H9 (cell line): ENCODE data around the gene HS3ST1. TPM values are rescaled to one million over a fixed set of nuclear protein-coding genes. Genes with fewer than 3 reads are reported as not detected.

ENCODE experiments used
- DNase-seq: peaks from one replicate; pipeline ENCODE4 v3.0.0-alpha.2; 2017
- H2AFZ ChIP-seq: one replicate; pipeline ENCODE4 v1.6.1; 2013; ENCODE audit warnings: mild to moderate bottlenecking, low read length, control low read depth, moderate library complexity
- H2AK5ac ChIP-seq: 2 replicates; pipeline ENCODE4 v1.6.1; 2013; ENCODE audit warnings: low read length, control low read depth, mixed read lengths; ENCODE audit not compliant: insufficient read length
- H2BK120ac ChIP-seq: one replicate; pipeline ENCODE4 v1.6.1; 2013; ENCODE audit warnings: low read depth, mild to moderate bottlenecking, low read length, control low read depth, inconsistent platforms; ENCODE audit not compliant: poor library complexity, severe bottlenecking
- H2BK12ac ChIP-seq: 2 replicates; pipeline ENCODE4 v1.6.1; 2013; ENCODE audit warnings: low read length, control low read depth, mixed read lengths, low read depth; ENCODE audit not compliant: insufficient read length
- H2BK15ac ChIP-seq: 2 replicates; pipeline ENCODE4 v1.6.1; 2013; ENCODE audit warnings: low read depth, low read length, control low read depth
- H2BK20ac ChIP-seq: one replicate; pipeline ENCODE4 v1.6.1; 2013; ENCODE audit warnings: low read depth, mild to moderate bottlenecking, low read length, control low read depth, inconsistent platforms; ENCODE audit not compliant: poor library complexity, severe bottlenecking
- H2BK5ac ChIP-seq: 2 replicates; pipeline ENCODE4 v1.6.1; 2013; ENCODE audit warnings: low read length, control low read depth, mixed read lengths; ENCODE audit not compliant: insufficient read length
- H3K14ac ChIP-seq: 2 replicates; pipeline ENCODE4 v1.6.1; 2013; ENCODE audit warnings: low read length, control low read depth; ENCODE audit not compliant: insufficient read depth
- H3K18ac ChIP-seq: 2 replicates; pipeline ENCODE4 v1.6.1; 2013; ENCODE audit warnings: low read depth, mild to moderate bottlenecking, mixed read lengths, low read length, control low read depth; ENCODE audit not compliant: insufficient read length
- H3K23ac ChIP-seq: 2 replicates; pipeline ENCODE4 v1.6.1; 2013; ENCODE audit warnings: low read length, control low read depth, mixed read lengths, low read depth; ENCODE audit not compliant: insufficient read length
- H3K23me2 ChIP-seq: 2 replicates; pipeline ENCODE4 v1.6.1; 2013; ENCODE audit warnings: low read depth, mild to moderate bottlenecking, mixed read lengths, low read length, control low read depth; ENCODE audit not compliant: insufficient read length, poor library complexity, severe bottlenecking
- H3K27ac ChIP-seq: 2 replicates; pipeline ENCODE4 v1.5.1; 2013; ENCODE audit warnings: low read length, control low read depth, mixed read lengths, low read depth; ENCODE audit not compliant: insufficient read length
- H3K27me3 ChIP-seq: 2 replicates; pipeline ENCODE4 v1.6.1; 2013; ENCODE audit warnings: low read length, control low read depth, inconsistent platforms; ENCODE audit not compliant: insufficient read depth
- H3K4ac ChIP-seq: 2 replicates; pipeline ENCODE4 v1.6.1; 2013; ENCODE audit warnings: low read depth, mild to moderate bottlenecking, control low read depth, inconsistent platforms, low read length, moderate library complexity
- H3K4me1 ChIP-seq: 2 replicates; pipeline ENCODE4 v1.6.1; 2013; ENCODE audit warnings: low read length, control low read depth, inconsistent platforms; ENCODE audit not compliant: insufficient read depth
- H3K4me2 ChIP-seq: 2 replicates; pipeline ENCODE4 v1.6.1; 2013; ENCODE audit warnings: low read length, control low read depth, mixed read lengths; ENCODE audit not compliant: insufficient read length, insufficient read depth
- H3K56ac ChIP-seq: 2 replicates; pipeline ENCODE4 v1.6.1; 2013; ENCODE audit warnings: low read depth, mild to moderate bottlenecking, mixed read lengths, low read length, control low read depth; ENCODE audit not compliant: insufficient read length
- H3K79me1 ChIP-seq: 2 replicates; pipeline ENCODE4 v1.6.1; 2013; ENCODE audit warnings: low read depth, mild to moderate bottlenecking, moderate library complexity, low read length, control low read depth, inconsistent platforms; ENCODE audit not compliant: insufficient read depth, poor library complexity, severe bottlenecking
- H3K79me2 ChIP-seq: 2 replicates; pipeline ENCODE4 v1.6.1; 2013; ENCODE audit warnings: low read length, control low read depth, inconsistent platforms; ENCODE audit not compliant: insufficient read depth
- H3K9ac ChIP-seq: 2 replicates; pipeline ENCODE4 v1.6.1; 2013; ENCODE audit warnings: low read length, control low read depth, mixed read lengths; ENCODE audit not compliant: insufficient read length; ENCODE audit errors: extremely low read depth
- H3K9me3 ChIP-seq: one replicate; pipeline ENCODE4 v1.6.1; 2013; ENCODE audit warnings: low read depth, low read length, inconsistent platforms; ENCODE audit not compliant: control insufficient read depth
- H3T11ph ChIP-seq: one replicate; pipeline ENCODE4 v1.6.1; 2013; ENCODE audit warnings: mild to moderate bottlenecking, low read length, control low read depth, inconsistent platforms
- H4K20me1 ChIP-seq: one replicate; pipeline ENCODE4 v1.6.1; 2013; ENCODE audit not compliant: control insufficient read depth, insufficient read length, insufficient read depth
- H4K5ac ChIP-seq: 2 replicates; pipeline ENCODE4 v1.6.1; 2013; ENCODE audit warnings: low read depth, mild to moderate bottlenecking, mixed read lengths, low read length, control low read depth; ENCODE audit not compliant: insufficient read length
- H4K8ac ChIP-seq: replicated peaks from 2 replicates; pipeline ENCODE4 v1.6.1; 2013; ENCODE audit warnings: low read length, control low read depth, mixed read lengths, low read depth; ENCODE audit not compliant: insufficient read length
- H4K91ac ChIP-seq: 2 replicates; pipeline ENCODE4 v1.6.1; 2013; ENCODE audit warnings: low read depth, mild to moderate bottlenecking, moderate library complexity, mixed read lengths, low read length, control low read depth; ENCODE audit not compliant: insufficient read length
- H3K27ac Mint-ChIP-seq, 3 experiments: 2 replicates in 2 of 3; 3 replicates in 1 of 3; pipeline ENCODE4 v1.8.0; 2020 to 2021; ENCODE audit warnings: mixed read lengths in 3 of 3, mild to moderate bottlenecking in 1 of 3, moderate library complexity in 1 of 3
- H3K27me3 Mint-ChIP-seq: 2 replicates; pipeline ENCODE4 v1.8.0; 2021; ENCODE audit warnings: low read depth, mild to moderate bottlenecking, moderate library complexity, mixed read lengths
- H3K36me3 Mint-ChIP-seq, 3 experiments: 2 replicates in 2 of 3; 3 replicates in 1 of 3; pipeline ENCODE4 v1.8.0; 2020 to 2021; ENCODE audit warnings: low read depth in 3 of 3, mixed read lengths in 3 of 3; ENCODE audit not compliant: insufficient read depth in 1 of 3
- H3K4me1 Mint-ChIP-seq, 2 experiments: 2 replicates each; pipeline ENCODE4 v1.8.0; 2020; ENCODE audit warnings: mixed read lengths in 2 of 2
- H3K4me3 Mint-ChIP-seq, 2 experiments: 2 replicates in 1 of 2; 3 replicates in 1 of 2; pipeline ENCODE4 v1.8.0; 2020 to 2021; ENCODE audit warnings: mild to moderate bottlenecking in 2 of 2, mixed read lengths in 2 of 2, moderate library complexity in 1 of 2
- H3K9me3 Mint-ChIP-seq, 2 experiments: 2 replicates in 1 of 2; 3 replicates in 1 of 2; pipeline ENCODE4 v1.8.0; 2020; ENCODE audit warnings: mild to moderate bottlenecking in 2 of 2, mixed read lengths in 2 of 2, moderate library complexity in 1 of 2
- WGBS: extraction: QIAGEN DNeasy Blood & Tissue Kit; methylation state at CpG from one replicate; pipeline ENCODE4 v1.1.7; 2013; ENCODE audit warnings: missing lambda C conversion rate, low lambda C conversion rate, mixed read lengths; ENCODE audit not compliant: insufficient read length; ENCODE audit errors: extremely low coverage; 5-methylcytosine and 5-hydroxymethylcytosine counted together
- total RNA-seq: library from RNA; stranded (reverse); gene quantifications from 2 replicates; pipeline ENCODE4 v1.2.1, GENCODE V29; 2021
- TF ChIP-seq, protein P1 (sequence below): fragments of 200-600 bp; sonication (generic); conservative IDR thresholded peaks from 3 replicates; pipeline ENCODE4 v1.8.0; 2021; ENCODE audit warnings: antibody characterized with exemption, mild to moderate bottlenecking

HS3ST1 gene
- total RNA-seq, 1 experiment from 2014 or later = 0.04 TPM

DNA sequence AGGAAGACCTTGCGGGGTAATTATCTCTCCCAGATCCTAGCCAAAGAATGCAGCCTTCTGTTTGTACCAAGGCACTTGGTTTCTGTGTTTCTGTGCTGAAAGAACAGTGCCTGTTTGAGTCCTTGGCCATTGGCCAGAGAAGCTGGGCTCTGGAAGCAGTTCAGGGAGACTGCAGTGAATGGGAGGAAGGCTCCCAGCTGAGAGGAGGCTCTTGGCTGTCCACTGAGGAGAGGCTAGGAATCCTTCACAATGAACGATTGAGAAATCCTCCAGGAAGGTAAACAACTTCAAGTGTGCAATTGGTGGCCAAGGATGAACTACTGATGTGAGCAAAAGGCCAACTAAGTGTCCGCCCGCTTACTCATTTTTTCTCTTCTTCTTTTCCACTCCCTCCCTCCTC, 61.3 kb downstream of the HS3ST1 start:
- Histone ChIP-seq H2AK5ac (no peak overlapping the region), H2BK120ac (no peak overlapping the region), H3K23me2 (no peaks in the 10 kb centered on the region), H3K4ac (no peak overlapping the region), H3K9me3 (no peaks in the 10 kb centered on the region), H4K8ac (no peak overlapping the region), H3K9ac (no peak overlapping the region), H3K23ac (no peak overlapping the region), H3K56ac (no peak overlapping the region), H3K79me2 (no peaks in the 10 kb centered on the region), H3K4me2 (no peak overlapping the region), H2BK12ac (no peak overlapping the region), H2BK20ac (no peak overlapping the region), H3K14ac (no peak overlapping the region), H2BK15ac (no peak overlapping the region), H3T11ph (no peak overlapping the region), H4K5ac (no peak overlapping the region), H2BK5ac (no peak overlapping the region), H3K27me3 (no peaks in the 10 kb centered on the region), H3K18ac (no peak overlapping the region), H4K91ac (no peak overlapping the region), H2AFZ (no peak overlapping the region), H3K4me1 (no peaks in the 10 kb centered on the region), H3K79me1 (no peaks in the 10 kb centered on the region), H3K27ac (no peak overlapping the region), H4K20me1 (no peaks in the 10 kb centered on the region)
- DNase-seq = no peak
- Mint-ChIP-seq H3K4me1 (peaks cover 0 to 4% of the 10 kb centered on the region in 2 experiments; a peak in 2 of 4 replicates), H3K27ac (no peak overlapping the region), H3K36me3 (no peaks in the 10 kb centered on the region), H3K27me3 (no peaks in the 10 kb centered on the region), H3K4me3 (no peak overlapping the region), H3K9me3 (peaks cover 2 to 3% of the 10 kb centered on the region in 2 experiments; a peak in 1 of 5 replicates)
- TF ChIP-seq, protein P1, sequence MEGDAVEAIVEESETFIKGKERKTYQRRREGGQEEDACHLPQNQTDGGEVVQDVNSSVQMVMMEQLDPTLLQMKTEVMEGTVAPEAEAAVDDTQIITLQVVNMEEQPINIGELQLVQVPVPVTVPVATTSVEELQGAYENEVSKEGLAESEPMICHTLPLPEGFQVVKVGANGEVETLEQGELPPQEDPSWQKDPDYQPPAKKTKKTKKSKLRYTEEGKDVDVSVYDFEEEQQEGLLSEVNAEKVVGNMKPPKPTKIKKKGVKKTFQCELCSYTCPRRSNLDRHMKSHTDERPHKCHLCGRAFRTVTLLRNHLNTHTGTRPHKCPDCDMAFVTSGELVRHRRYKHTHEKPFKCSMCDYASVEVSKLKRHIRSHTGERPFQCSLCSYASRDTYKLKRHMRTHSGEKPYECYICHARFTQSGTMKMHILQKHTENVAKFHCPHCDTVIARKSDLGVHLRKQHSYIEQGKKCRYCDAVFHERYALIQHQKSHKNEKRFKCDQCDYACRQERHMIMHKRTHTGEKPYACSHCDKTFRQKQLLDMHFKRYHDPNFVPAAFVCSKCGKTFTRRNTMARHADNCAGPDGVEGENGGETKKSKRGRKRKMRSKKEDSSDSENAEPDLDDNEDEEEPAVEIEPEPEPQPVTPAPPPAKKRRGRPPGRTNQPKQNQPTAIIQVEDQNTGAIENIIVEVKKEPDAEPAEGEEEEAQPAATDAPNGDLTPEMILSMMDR = no peak
- no CpG with 5 or more reads among the region's 4 CpGs for WGBS
